RWPE1 (cell line): ENCODE data around the gene SRP9.
"Not testable (repeated sequence)": the region's sequence is repeated elsewhere in the genome, so short reads cannot be mapped to it uniquely, and the experiment has no call there.

Source experiments
- CTCF ChIA-PET: fragments of 350-600 bp; sonication (Branson Sonifier 250); formaldehyde crosslinking; extraction: SDS; loops from one replicate; lab custom pipeline; 2021; lab: Yijun Ruan, JAX
- POLR2A ChIA-PET: fragments of 400-600 bp; formaldehyde crosslinking; extraction: SDS; loops from one replicate; lab custom pipeline; 2020; ENCODE audit warnings: antibody characterized with exemption; ENCODE audit not compliant: low non-redundant PET; lab: Yijun Ruan, JAX
- DNase-seq: peaks from one replicate; pipeline ENCODE4 v3.0.0; 2012; ENCODE audit warnings: low spot score
- H3K27ac ChIP-seq: fragments of 450-650 bp; 2 replicates; pipeline ENCODE4 v1.5.1; 2017
- CTCF ChIP-seq: fragments of 450-650 bp; conservative IDR thresholded peaks from 2 replicates; pipeline ENCODE4 v1.5.1; 2017; ENCODE audit warnings: low read depth, mild to moderate bottlenecking

Gene SRP9

GRCh38 chr1:225780134-225780533 is 2.5 kb downstream of the SRP9 start:
- no peak for DNase-seq
- no peak for TF ChIP-seq CTCF
- no peak overlapping the region for H3K27ac ChIP-seq
- ChIA-PET CTCF (interaction anchor here (0.6 to 3.5 kb wide), 6 partner anchors 12 to 305 kb away, joined by 3 to 22 read pairs (median 4); no protein-coding TSS in a partner anchor), POLR2A (interaction anchor here (0.7 to 1.1 kb wide), 3 partner anchors 23 to 257 kb away, joined by 3 to 7 read pairs (median 5); no protein-coding TSS in a partner anchor)

GRCh38 chr1:225780630-225781029 is 3.0 kb downstream of the SRP9 start:
- POLR2A ChIA-PET, result interaction anchor here (0.7 to 1.1 kb wide), 3 partner anchors 23 to 258 kb away, joined by 3 to 7 read pairs (median 5); no protein-coding TSS in a partner anchor
- no peak for TF ChIP-seq CTCF
- CTCF ChIA-PET, result no interaction called here
- no peak for DNase-seq
- no peak overlapping the region for H3K27ac ChIP-seq

GRCh38 chr1:225789142-225789541 is 11.5 kb downstream of the SRP9 start:
- CTCF ChIA-PET, result interaction anchor here (0.8 to 1.0 kb wide), 2 partner anchors 56 to 1205 kb away, joined by 3 to 5 read pairs; no protein-coding TSS in a partner anchor
- DNase-seq, H3K27ac ChIP-seq, POLR2A ChIA-PET: not testable (repeated sequence)

GRCh38 chr1:225794954-225795353 is 17.3 kb downstream of the SRP9 start:
- no peak for DNase-seq
- POLR2A ChIA-PET, result no interaction called here
- no peak overlapping the region for H3K27ac ChIP-seq
- TF ChIP-seq CTCF, result no peak
- CTCF ChIA-PET, result no interaction called here

- POLR2A ChIA-PET, CTCF ChIA-PET, DNase-seq, H3K27ac ChIP-seq: not testable (repeated sequence)
These were observed 18.5 kb downstream of the SRP9 start for GRCh38 chr1:225796097-225796496.

GRCh38 chr1:225801146-225801545 is 23.5 kb downstream of the SRP9 start:
- POLR2A ChIA-PET, result interaction anchor here (0.6 kb wide), 2 partner anchors 180 to 294 kb away, joined by 3 to 7 read pairs; no protein-coding TSS in a partner anchor

GRCh38 chr1:225806249-225806648 is 28.6 kb downstream of the SRP9 start:
- no peak for TF ChIP-seq CTCF
- H3K27ac ChIP-seq, result no peak overlapping the region
- ChIA-PET CTCF (interaction anchor here (0.6 to 1.6 kb wide), 2 partner anchors 325 to 332 kb away, joined by 7 read pairs; no protein-coding TSS in a partner anchor), POLR2A (no interaction called here)
- no peak for DNase-seq

More at GRCh38 chr1:225801146-225801545, 23.5 kb downstream of the SRP9 start:
- CTCF ChIA-PET, result interaction anchor here (0.6 to 1.1 kb wide), 2 partner anchors 9 to 255 kb away, joined by 3 read pairs; partner anchors contain the start of gene EPHX1
- DNase-seq, H3K27ac ChIP-seq: not testable (repeated sequence)

- H3K27ac ChIP-seq, DNase-seq, POLR2A ChIA-PET: not testable (repeated sequence)
- CTCF ChIA-PET, result interaction anchor here (0.6 kb wide), 1 partner anchor 326 kb away, joined by 7 read pairs; no protein-coding TSS in a partner anchor
These were observed 29.1 kb downstream of the SRP9 start for GRCh38 chr1:225806736-225807135.
